HCT116 (cell line): ENCODE data around the gene CFAP410. TPM values are rescaled to one million over a fixed set of nuclear protein-coding genes. Genes with fewer than 3 reads are reported as not detected.

Experiments
- ATAC-seq: fragments of 200-7000 bp; cut with Tn5 transposase; 2 replicates; pipeline ENCODE4 v1.9.1; 2020; ENCODE audit warnings: mild to moderate bottlenecking, moderate library complexity
- BruUV-seq: library from RNA; stranded (reverse); fragments of 400-500 nt; replicated peaks from 2 replicates; lab custom pipeline; 2021; lab: Mats Ljungman, UMichigan
- CTCF ChIA-PET: fragments of 300-600 bp; sonication (Branson Sonifier 250); formaldehyde crosslinking; loops from one replicate; lab custom pipeline; 2021; ENCODE audit warnings: antibody characterized with exemption; lab: Charles Lee
- POLR2A ChIA-PET: fragments of 300-600, 350-600 bp; sonication (Branson Sonifier 250); formaldehyde crosslinking; loops from one replicate; lab custom pipeline; 2021; ENCODE audit warnings: antibody characterized with exemption; lab: Charles Lee
- RAD21 ChIA-PET, 2 experiments: fragments of 300-600 bp; sonication (Branson Sonifier 250); formaldehyde crosslinking; loops; one replicate each; lab custom pipeline; 2023; ENCODE audit warnings: low total read pairs in 2 of 2; ENCODE audit not compliant: uncharacterized antibody in 2 of 2, unreplicated experiment in 2 of 2, low non-redundant PET in 1 of 2; lab: Charles Lee
- DNase-seq: peaks from one replicate; pipeline ENCODE4 v3.0.0-alpha.2; 2010; ENCODE audit warnings: low read depth, low spot score
- H2AFZ ChIP-seq: fragments of 200-600 bp; shearing (Covaris generic), sonication (generic); 2 replicates; pipeline ENCODE4 v1.6.1; 2017; ENCODE audit warnings: low read depth, mixed run types, mixed read lengths, antibody characterized with exemption, low read length; ENCODE audit not compliant: poor library complexity, severe bottlenecking
- H3K27ac ChIP-seq: 2 replicates; pipeline ENCODE4 v1.5.1; 2012; ENCODE audit warnings: low read depth, low read length
- H3K27me3 ChIP-seq: fragments of 200-600 bp; sonication (generic); 2 replicates; pipeline ENCODE4 v1.6.1; 2016; ENCODE audit warnings: mixed run types, low read length, mixed read lengths; ENCODE audit not compliant: insufficient read depth
- H3K36me3 ChIP-seq, 2 experiments: fragments of 200-500 bp in 1 of 2; fragments of 200-600 bp in 1 of 2; sonication (Bioruptor generic) in 1 of 2; sonication (generic) in 1 of 2; 2 replicates each; pipeline versions ENCODE4 v1.5.1 to v1.6.1; 2014 to 2016; ENCODE audit warnings: low read length in 2 of 2, inconsistent platforms in 1 of 2, mixed read lengths in 1 of 2, mixed run types in 1 of 2; ENCODE audit not compliant: insufficient read depth in 2 of 2, control insufficient read depth in 1 of 2
- H3K4me1 ChIP-seq, 2 experiments: fragments of 200-600 bp in 1 of 2; sonication (generic) in 1 of 2; 2 replicates each; pipeline versions ENCODE4 v1.5.1 to v1.6.1; 2012 to 2017; ENCODE audit warnings: low read length in 2 of 2, inconsistent platforms in 1 of 2, mild to moderate bottlenecking in 1 of 2, mixed read lengths in 1 of 2, mixed run types in 1 of 2, moderate library complexity in 1 of 2; ENCODE audit not compliant: insufficient read depth in 2 of 2, control insufficient read depth in 1 of 2
- H3K4me2 ChIP-seq: fragments of 200-600 bp; sonication (generic); 2 replicates; pipeline ENCODE4 v1.6.1; 2017; ENCODE audit warnings: mixed run types, low read length, mixed read lengths
- H3K4me3 ChIP-seq, 2 experiments: fragments of 200-600 bp in 1 of 2; sonication (generic) in 1 of 2; replicated peaks in 1 of 2; 2 replicates each; pipeline ENCODE4 v1.5.1; 2011 to 2016; ENCODE audit warnings: low read length in 2 of 2, control low read depth in 1 of 2, low read depth in 1 of 2, mild to moderate bottlenecking in 1 of 2, mixed read lengths in 1 of 2, mixed run types in 1 of 2
- H3K79me2 ChIP-seq: fragments of 200-600 bp; sonication (generic); 2 replicates; pipeline ENCODE4 v1.6.1; 2017; ENCODE audit warnings: mild to moderate bottlenecking, mixed run types, low read length, moderate library complexity, mixed read lengths; ENCODE audit not compliant: insufficient read depth
- H3K9ac ChIP-seq: fragments of 200-600 bp; sonication (generic); 2 replicates; pipeline ENCODE4 v1.6.1; 2016; ENCODE audit warnings: low read length, mixed read lengths
- H3K9me2 ChIP-seq: fragments of 200-600 bp; sonication (generic), shearing (Covaris generic); 2 replicates; pipeline ENCODE4 v1.6.1; 2017; ENCODE audit warnings: mixed run types, mild to moderate bottlenecking, moderate library complexity; ENCODE audit not compliant: insufficient read depth
- H3K9me3 ChIP-seq, 2 experiments: fragments of 200-500 bp in 1 of 2; fragments of 200-600 bp in 1 of 2; sonication (Bioruptor generic) in 1 of 2; sonication (generic) in 1 of 2; 2 replicates each; pipeline ENCODE4 v1.6.1; 2014 to 2017; ENCODE audit warnings: low read length in 2 of 2, mixed read lengths in 2 of 2, inconsistent platforms in 1 of 2, low read depth in 1 of 2, mild to moderate bottlenecking in 1 of 2, mixed run types in 1 of 2, moderate library complexity in 1 of 2; ENCODE audit not compliant: control insufficient read depth in 1 of 2, insufficient read depth in 1 of 2
- H4K20me1 ChIP-seq: fragments of 200-600 bp; sonication (generic), shearing (Covaris generic); 2 replicates; pipeline ENCODE4 v1.6.1; 2017; ENCODE audit warnings: mixed run types, mild to moderate bottlenecking, moderate library complexity; ENCODE audit not compliant: insufficient read depth
- EZH2 ChIP-seq: fragments of 200-600 bp; sonication (generic); IDR thresholded peaks from 2 replicates; pipeline ENCODE4 v1.6.1; 2017; ENCODE audit warnings: antibody characterized with exemption, mixed run types
- REST ChIP-seq: IDR thresholded peaks from 2 replicates; pipeline ENCODE4 v1.6.1; 2012; ENCODE audit warnings: low read depth
- SP1 ChIP-seq: IDR thresholded peaks from 2 replicates; pipeline ENCODE4 v1.6.1; 2012; ENCODE audit warnings: low read depth
- ZNF274 ChIP-seq: fragments of 200-500 bp; sonication (Bioruptor generic); IDR thresholded peaks from 2 replicates; pipeline ENCODE4 v1.6.1; 2014; ENCODE audit warnings: mild to moderate bottlenecking, low read depth, low read length, inconsistent platforms
- intact Hi-C: fragments of 100-400 bp; cut with micrococcal nuclease; formaldehyde crosslinking; loops from 2 replicates; pipeline ENCODE4 v1.10.0; 2022
- total RNA-seq: library from RNA; stranded (reverse); gene quantifications from one replicate; pipeline ENCODE4 v1.2.1, GENCODE V29; 2021; ENCODE audit not compliant: unreplicated experiment
- TF ChIP-seq, protein P1 (sequence below): IDR thresholded peaks from 2 replicates; pipeline ENCODE4 v1.6.1; 2012
- TF ChIP-seq, protein P2 (sequence below), 3 experiments: fragments of 200-600 bp in 1 of 3; sonication (generic) in 1 of 3; IDR thresholded peaks in 2 of 3; conservative IDR thresholded peaks in 1 of 3; 2 replicates each; pipeline ENCODE4 v1.5.1; 2012 to 2017; ENCODE audit warnings: low read depth in 2 of 3, low read length in 2 of 3, antibody characterized with exemption in 1 of 3, borderline replicate concordance in 1 of 3, control low read depth in 1 of 3, mild to moderate bottlenecking in 1 of 3, mixed read lengths in 1 of 3, mixed run types in 1 of 3, moderate library complexity in 1 of 3; ENCODE audit not compliant: insufficient read depth in 1 of 3

Gene CFAP410
- total RNA-seq, 1 experiment from 2014 or later, result 15.3 TPM

GRCh38 chr21:44365967-44366585 lies 26.9 kb upstream of the CFAP410 start:
- no peaks in the 10 kb centered on the region for H4K20me1 ChIP-seq
- no peak overlapping the region for H3K9ac ChIP-seq
- no peaks in the 10 kb centered on the region for H3K4me1 ChIP-seq
- no peak for TF ChIP-seq REST
- TF ChIP-seq, protein P1, sequence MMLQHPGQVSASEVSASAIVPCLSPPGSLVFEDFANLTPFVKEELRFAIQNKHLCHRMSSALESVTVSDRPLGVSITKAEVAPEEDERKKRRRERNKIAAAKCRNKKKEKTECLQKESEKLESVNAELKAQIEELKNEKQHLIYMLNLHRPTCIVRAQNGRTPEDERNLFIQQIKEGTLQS, result no peak
- TF ChIP-seq, protein P2, sequence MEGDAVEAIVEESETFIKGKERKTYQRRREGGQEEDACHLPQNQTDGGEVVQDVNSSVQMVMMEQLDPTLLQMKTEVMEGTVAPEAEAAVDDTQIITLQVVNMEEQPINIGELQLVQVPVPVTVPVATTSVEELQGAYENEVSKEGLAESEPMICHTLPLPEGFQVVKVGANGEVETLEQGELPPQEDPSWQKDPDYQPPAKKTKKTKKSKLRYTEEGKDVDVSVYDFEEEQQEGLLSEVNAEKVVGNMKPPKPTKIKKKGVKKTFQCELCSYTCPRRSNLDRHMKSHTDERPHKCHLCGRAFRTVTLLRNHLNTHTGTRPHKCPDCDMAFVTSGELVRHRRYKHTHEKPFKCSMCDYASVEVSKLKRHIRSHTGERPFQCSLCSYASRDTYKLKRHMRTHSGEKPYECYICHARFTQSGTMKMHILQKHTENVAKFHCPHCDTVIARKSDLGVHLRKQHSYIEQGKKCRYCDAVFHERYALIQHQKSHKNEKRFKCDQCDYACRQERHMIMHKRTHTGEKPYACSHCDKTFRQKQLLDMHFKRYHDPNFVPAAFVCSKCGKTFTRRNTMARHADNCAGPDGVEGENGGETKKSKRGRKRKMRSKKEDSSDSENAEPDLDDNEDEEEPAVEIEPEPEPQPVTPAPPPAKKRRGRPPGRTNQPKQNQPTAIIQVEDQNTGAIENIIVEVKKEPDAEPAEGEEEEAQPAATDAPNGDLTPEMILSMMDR (IDR thresholded peaks at IDR 0.05 in 2 of 3, conservative IDR thresholded peaks at IDR 0.05 in 1 of 3; ENCODE audit: borderline replicate concordance in 1 of 3, insufficient read depth in 1 of 3, low read depth in 2 of 3, low read length in 2 of 3), result no peak
- TF ChIP-seq EZH2, result no peak
- TF ChIP-seq SP1, result no peak
- no peak for TF ChIP-seq ZNF274
- TF ChIP-seq, all 23 proteins: peak for 0
- RAD21 ChIA-PET, result no interaction called here
- Histone ChIP-seq H3K9me2 (no peaks in the 10 kb centered on the region), H3K27me3 (no peaks in the 10 kb centered on the region), H2AFZ (no peak overlapping the region), H3K4me3 (no peak overlapping the region), H3K36me3 (no peaks in the 10 kb centered on the region), H3K9me3 (no peaks in the 10 kb centered on the region; a peak in 1 of 4 replicates), H3K79me2 (no peaks in the 10 kb centered on the region), H3K4me2 (no peak overlapping the region), H3K27ac (no peak overlapping the region)
- POLR2A ChIA-PET, result no interaction called here
- CTCF ChIA-PET, result no interaction called here
- BruUV-seq, result no TSS peak
- ATAC-seq (no peak), DNase-seq (no peak)
- intact Hi-C loops, result no loop called here
